ENCODE results near the gene C4orf17. TPM values are rescaled to one million over a fixed set of nuclear protein-coding genes. Genes with fewer than 3 reads are reported as not detected.

C4orf17 gene
- total RNA-seq: not detected in 2 replicates

GRCh38 chr4:99510721-99511120 is at the start of gene C4orf17:
Gene C4orf17 (plus strand): TSS chr4:99511021. CDS start chr4:99513082, 2,061 bp downstream.

GRCh38 chr4:99563310-99564186 is 52.7 kb downstream of the C4orf17 start, which contains the start of gene TRMT10A:
Gene TRMT10A (minus strand): TSS chr4:99564039. CDS start chr4:99559338, 4,701 bp downstream.

GRCh38 chr4:99574530-99575324 is 63.9 kb downstream of the C4orf17 start, which contains the start of gene MTTP:
Gene MTTP (plus strand): TSS chr4:99574824. CDS start chr4:99574910, 86 bp downstream.

Other genes starting within 250 kb of the C4orf17 start
- not detected in 2 replicates for gene ADH1A, start 220.0 kb upstream of the C4orf17 start, total RNA-seq
- 0.14 TPM in 1 of 2 replicates, not detected in the other for gene ADH1B, start 189.6 kb upstream of the C4orf17 start, total RNA-seq
- not detected in 2 replicates for gene ADH1C, start 158.3 kb upstream of the C4orf17 start, total RNA-seq
- gene ADH7, start 75.7 kb upstream of the C4orf17 start, total RNA-seq: not detected in 2 replicates
- gene TRMT10A, start 53.0 kb downstream of the C4orf17 start, total RNA-seq: 11.1 and 11.8 TPM in 2 replicates
- gene MTTP, start 63.8 kb downstream of the C4orf17 start, total RNA-seq: 0.07 TPM in 1 of 2 replicates, not detected in the other
- not detected in 2 replicates for gene C4orf54, start 146.8 kb downstream of the C4orf17 start, total RNA-seq